HG03039 (cell line): Measurements from ENCODE around the gene PCDH18.
"Not testable (repeated sequence)": the region's sequence is repeated elsewhere in the genome, so short reads cannot be mapped to it uniquely, and the experiment has no call there.

Experiments used
- ATAC-seq: cut with Tn5 transposase; IDR thresholded peaks from one replicate; pipeline ENCODE4 v1.9.1; 2021; ENCODE audit warnings: mild to moderate bottlenecking, moderate library complexity; ENCODE audit not compliant: unreplicated experiment

PCDH18 gene, protein sequence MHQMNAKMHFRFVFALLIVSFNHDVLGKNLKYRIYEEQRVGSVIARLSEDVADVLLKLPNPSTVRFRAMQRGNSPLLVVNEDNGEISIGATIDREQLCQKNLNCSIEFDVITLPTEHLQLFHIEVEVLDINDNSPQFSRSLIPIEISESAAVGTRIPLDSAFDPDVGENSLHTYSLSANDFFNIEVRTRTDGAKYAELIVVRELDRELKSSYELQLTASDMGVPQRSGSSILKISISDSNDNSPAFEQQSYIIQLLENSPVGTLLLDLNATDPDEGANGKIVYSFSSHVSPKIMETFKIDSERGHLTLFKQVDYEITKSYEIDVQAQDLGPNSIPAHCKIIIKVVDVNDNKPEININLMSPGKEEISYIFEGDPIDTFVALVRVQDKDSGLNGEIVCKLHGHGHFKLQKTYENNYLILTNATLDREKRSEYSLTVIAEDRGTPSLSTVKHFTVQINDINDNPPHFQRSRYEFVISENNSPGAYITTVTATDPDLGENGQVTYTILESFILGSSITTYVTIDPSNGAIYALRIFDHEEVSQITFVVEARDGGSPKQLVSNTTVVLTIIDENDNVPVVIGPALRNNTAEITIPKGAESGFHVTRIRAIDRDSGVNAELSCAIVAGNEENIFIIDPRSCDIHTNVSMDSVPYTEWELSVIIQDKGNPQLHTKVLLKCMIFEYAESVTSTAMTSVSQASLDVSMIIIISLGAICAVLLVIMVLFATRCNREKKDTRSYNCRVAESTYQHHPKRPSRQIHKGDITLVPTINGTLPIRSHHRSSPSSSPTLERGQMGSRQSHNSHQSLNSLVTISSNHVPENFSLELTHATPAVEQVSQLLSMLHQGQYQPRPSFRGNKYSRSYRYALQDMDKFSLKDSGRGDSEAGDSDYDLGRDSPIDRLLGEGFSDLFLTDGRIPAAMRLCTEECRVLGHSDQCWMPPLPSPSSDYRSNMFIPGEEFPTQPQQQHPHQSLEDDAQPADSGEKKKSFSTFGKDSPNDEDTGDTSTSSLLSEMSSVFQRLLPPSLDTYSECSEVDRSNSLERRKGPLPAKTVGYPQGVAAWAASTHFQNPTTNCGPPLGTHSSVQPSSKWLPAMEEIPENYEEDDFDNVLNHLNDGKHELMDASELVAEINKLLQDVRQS

DNA sequence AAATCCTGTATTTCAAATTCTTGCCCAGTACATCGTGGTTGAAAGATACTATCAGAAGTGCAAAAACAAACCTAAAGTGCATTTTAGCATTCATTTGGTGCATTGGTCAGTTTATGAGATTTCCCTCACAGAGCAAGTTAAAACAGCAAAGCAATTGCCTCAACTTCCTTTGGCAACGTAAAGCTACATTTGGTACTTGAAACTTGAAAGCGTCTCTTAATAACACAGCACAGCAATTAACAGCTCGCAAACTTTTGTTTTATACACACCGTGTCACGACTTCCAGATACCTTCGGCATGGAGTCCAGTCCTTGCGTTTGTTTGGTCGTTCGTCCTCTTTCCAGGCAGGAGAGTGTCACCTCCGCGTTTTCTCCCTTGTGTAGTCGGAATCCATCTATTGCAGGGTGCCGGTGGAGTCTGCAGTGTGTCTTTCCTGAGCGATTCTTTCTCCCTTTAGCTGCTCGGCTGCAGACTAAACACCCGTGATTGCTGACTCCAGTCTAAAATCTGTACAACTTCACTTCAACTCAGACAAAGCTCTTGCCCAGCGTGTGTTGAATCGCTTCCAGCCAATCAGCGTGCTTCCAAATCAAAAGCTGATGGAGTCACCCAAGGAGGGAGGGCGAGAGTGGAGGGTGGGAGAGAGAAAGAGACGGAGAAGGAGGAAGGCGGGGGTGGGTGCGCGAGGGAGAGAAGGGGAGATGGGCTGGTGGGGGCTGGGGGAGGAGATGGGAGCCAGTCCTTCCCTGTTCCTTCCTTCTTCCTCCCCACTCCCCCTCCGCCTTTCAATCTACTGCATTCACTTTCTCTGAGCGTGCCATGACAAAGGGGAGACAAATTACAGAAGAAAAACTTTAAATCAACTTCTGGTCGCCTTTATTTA is at the start of gene PCDH18:
TSS of gene PCDH18 (minus strand) at position 509 of the 883 bp plus-strand sequence. CDS start at position 103, 406 bp downstream.
- no peak for ATAC-seq

DNA sequence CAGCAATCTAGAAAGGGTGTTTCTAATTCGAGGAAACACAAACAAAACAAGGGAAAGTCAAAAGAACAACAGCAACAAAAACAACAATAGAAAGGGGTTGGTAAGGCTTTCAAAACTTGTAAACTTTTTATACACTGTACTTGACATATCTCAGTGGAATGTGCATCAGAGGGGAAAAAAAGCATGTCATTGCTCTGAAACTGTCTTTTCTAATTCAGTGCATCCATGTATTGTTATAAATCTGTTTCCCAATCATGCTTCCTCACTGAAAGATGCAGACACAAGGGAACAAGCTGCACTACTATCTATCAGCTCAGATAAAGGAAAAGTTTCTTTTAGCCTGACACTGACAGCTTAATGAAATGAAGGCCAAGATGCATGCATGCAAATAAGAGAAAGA is 44.2 kb upstream of the PCDH18 start:
- ATAC-seq, result no peak

DNA sequence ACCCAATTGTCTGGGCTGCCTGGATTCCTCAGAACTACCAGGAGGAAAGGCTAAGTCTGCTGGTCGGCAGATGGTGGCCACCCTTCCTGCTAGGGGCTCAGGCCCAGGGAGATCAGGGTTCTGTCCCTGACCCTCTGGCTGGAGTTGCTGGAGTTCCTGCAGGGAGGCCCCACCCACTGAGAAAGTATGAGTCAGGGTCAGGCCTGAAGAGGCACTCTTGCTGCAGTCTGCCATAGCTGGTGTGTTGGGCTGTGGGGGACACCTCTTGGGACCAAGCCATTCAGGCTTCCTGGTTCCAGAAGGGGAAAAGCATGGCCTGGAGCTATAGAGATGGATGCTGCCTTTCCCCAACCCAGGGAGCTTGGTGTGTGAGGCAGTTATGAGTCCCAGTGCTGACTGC is 40.4 kb upstream of the PCDH18 start:
- ATAC-seq, result no peak

DNA sequence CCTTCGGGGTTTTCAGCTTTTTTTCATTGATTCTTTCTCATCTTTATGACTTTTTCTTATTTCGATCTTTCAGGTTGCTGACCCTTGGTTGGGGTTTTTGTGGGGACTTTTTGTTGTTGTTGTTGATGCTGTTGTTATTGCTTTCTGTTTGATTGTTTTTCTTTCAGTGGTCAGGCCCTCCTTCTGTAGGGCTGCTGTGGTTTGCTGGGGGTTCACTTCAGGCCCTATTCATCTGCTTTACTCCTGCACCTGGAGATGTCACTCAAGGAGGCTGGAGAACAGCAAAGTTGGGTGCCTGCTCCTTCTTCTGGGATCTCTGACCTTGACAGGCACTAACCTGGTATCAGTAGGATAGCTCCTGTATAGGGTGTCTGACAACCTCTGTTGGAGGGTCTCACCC is 39.9 kb upstream of the PCDH18 start:
- ATAC-seq, result no peak

DNA sequence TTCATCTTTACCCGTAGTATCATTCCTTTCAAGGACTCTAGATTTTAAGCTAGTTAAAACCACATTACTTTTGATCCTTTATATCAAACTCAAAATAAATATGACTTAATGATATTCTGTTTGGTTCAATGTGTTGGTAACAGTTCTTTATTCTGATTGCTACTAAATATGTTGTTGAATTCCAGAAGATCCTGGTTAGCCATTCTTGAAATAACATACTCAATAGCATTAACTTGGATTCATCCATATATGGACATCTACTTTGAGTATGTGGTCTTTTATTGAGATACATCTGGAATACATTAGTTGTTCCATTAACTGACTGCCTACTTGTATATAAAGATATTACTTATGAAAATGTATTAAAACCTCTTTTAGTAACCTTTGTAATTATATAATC is 27.5 kb upstream of the PCDH18 start:
- ATAC-seq, result no peak

DNA sequence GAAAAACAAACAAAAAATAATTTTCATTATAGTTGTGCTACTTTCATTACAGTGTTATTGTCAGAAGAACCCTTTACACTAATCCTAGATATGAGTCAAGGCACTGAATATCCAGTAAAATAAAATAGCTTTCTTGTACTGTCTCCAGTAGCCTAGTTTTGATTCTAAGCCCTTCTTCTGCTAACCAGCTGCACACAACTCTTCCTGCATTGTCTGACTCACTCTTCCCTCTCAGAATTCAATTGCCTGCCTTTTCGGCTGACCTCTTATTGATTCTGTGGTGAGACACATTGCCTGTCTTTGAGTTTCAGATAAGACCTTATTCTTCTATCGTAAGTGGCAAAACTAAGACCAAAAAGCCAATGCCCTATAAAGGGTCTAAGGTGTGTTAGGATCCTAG is 26.7 kb upstream of the PCDH18 start:
- no peak for ATAC-seq

DNA sequence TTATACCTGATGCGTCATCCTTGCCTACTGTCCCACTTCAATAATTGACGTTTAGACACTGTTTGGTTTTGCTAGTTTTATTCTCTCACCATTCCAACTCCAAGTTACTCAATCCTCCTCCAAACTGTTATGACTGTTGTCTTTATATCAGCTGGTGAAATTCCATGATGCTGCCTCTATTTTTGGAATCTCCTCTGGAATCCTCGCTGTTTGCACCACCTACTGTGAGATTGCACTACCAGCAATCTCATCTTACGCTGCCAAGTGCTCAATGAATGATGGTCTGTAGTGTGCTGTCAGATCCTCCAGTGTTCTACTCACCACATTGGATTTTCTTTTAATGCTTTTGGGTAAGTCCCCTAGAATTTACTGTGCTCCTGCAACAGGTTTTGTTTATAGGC is 13.2 kb upstream of the PCDH18 start:
- no peak for ATAC-seq

DNA sequence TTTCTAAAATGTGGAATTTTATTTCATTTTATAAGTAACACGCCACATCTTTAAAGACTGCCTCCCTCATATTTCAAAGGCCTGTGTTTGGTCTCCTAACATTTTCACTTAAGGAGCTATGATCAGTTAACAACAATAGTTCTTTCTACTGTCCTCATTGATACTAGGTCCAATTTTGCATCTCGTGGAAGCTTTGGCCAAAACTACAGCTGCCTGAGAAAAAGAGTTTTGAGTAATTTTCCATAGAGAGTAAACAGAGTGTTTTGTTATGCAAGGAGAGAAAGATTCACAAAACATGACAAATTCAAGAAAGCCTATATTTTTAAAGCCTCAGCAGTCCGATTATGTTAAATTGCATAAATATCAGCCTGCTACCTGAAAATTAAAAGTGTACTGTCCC is 11.4 kb upstream of the PCDH18 start:
- ATAC-seq, result no peak

DNA sequence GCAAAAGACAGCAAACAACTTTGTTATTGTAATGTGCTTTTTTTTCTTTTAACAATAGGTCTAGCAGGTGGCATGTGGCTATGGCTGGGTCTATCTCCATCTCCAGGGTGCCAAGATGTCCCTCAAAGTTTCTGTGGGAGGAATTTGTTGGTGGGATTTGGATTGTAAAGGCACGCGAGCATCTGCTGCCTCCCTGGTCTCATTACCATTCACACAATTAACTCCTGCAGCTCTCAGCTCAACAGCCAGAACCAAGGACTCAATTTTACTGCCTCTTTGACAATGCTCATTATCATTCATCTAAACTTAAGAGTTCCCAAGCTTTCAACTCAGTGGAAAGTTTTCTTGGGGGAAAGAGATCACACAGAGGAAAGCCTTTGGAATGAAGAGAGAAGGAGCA is 10.9 kb upstream of the PCDH18 start:
- ATAC-seq, result no peak

DNA sequence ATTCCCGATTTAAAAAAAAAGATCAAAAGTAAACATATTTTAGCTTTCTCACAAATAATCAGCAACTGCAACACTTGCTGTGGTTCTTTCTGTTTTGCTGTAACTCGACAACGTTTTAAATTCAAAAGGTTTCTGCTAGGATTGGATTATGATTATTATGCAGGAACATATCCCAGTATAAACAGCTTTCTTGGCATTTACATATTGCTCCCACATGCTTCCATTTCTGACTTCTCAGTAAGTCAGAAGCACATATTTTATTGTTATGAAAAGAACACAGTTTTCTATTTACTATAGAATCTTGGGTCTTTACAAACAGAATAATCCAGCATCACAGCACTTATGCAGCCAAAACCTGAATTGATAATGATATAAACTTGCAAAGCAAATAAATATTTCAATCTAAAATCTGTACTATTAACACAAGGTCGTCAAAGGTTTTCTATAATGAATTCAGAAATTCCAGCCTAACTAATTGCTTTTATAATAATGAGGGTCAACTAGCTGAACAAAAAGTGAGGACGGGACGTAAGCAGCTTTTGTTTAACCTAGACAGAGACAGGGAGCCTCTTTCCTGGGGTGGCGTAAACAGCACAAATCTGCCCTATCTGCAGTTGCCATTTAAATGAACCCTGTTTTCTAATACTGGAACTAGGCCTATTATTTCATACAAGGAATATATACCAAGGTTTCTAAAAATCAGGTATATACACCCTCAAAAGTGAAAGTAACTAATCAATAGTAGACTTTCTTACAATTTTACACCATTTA is 9.8 kb upstream of the PCDH18 start:
- ATAC-seq, result no peak

DNA sequence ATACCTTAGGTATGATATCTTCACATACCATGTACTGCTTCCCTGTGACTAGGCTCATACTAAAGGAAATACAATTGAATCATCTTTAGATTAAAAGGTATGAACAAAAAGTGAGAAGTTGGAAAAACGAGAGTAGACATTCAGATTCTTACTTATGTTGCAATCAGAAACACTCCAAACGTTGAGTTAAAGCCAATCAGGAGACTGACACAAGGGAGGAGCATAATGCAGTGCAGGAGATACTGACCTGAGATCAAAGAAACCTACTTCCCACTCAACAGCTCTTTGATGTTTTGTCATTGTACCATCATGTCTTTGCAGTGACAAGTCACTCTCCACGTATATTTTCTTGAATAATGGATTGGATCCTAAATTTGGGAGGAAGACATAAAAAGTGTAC is 8.9 kb upstream of the PCDH18 start:
- no peak for ATAC-seq

DNA sequence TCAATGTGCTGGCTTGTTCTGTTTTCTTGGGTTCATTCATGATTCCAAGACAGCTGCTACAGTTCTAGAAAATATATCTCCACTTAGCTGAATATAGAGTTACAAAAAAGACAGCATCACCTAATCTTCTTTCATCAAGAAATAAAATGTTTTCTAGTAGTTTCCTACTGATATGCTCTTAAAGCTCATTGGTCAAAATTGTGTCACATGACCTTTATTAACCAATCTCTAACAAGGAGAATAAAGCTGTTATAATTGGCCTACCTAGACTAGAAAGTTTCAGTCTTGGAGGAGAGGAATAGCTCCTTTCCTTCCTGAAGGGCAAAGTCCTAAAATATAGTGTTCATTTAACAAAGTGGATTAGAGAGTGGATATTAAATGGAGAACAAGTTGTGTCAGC is 8.1 kb upstream of the PCDH18 start:
- ATAC-seq, result no peak

DNA sequence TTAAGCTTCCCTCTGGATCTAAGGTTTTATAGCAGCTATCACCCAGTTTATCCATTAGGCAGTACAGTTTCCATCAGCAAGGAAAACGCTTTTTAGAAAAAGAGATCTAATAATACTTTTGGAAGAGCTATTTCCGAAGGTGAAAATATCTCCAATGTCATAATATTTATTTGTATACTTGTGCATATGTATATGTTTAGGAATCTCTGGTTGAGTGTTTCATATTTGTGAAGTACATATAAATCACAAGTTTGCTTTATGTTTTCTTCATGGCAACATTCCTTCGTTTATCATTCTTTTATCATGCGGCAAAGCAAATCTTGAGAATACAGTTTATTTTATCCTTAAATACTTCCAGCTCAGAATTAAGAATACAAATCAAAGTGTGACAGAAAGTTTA is 6.2 kb upstream of the PCDH18 start:
- ATAC-seq, result no peak

DNA sequence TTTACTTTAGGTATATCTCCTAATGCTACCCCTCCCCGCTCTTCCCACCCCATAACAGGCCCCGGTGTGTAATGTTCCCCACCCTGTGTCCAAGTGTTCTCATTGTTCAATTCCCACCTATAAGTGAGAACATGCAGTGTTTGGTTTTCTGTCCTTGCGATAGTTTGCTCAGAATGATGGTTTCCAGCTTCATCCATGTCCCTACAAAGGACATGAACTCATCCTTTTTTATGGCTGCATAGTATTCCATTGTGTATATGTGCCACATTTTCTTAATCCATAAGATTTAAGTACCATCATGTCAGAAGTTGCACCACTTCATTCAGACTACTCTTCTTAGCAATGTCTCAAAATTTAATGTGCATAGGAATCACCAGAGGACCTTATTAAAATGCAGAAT is 5.5 kb upstream of the PCDH18 start:
- not testable (repeated sequence) for ATAC-seq

DNA sequence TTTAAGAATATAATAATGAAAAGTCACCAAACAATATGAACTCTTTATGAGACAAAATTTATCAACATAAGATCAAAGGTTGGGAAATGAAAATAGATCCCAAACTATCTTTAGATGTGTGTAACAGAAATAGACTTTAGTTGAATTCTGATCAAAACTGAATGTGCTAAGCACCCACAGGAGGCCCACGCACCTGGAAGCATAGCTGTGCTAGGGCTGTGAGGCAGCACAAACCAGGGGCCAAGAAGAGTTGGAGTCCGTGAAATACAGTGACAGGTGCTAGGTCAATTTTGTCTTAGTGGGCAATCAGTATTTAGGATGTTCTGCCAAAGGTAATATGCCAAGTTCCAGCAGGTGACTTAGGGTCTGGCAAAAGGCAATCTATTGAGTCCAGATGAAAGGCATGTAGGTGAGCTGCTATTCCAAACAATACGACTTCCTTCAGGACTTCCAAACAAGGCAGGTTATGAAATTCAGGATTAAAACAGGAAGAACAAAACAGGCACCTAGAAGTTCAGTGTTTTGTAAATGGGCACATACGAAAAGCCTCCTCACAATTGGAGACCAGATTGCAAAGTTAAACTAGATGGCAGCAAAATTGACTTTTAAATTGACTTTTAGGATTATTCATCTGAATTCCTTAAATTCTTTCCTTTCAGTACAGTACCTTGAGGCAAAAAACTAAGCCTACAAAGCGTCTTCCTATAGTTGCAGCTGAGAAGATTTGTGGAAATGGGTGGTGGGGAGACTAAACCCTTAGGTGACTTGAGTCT is 4.7 kb upstream of the PCDH18 start:
- ATAC-seq, result no peak

DNA sequence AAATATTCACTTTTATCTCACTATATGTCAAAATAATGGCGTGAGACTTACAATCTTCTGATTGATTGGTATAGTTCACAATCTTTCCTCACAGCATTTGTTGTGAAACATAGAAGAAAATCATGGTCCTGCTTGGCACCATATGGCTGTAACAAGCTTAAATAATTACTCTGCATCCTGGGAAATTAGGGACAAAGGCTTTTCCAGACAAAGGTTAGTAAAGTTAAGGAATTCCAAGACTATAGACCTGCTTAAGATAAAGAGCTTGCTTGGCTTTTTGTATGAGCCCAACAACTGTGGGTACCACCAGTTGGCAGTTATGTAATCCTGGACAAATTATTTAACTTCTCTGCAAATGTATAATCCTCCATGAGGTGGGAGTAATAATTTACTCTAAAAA is 3.4 kb upstream of the PCDH18 start:
- ATAC-seq, result no peak

DNA sequence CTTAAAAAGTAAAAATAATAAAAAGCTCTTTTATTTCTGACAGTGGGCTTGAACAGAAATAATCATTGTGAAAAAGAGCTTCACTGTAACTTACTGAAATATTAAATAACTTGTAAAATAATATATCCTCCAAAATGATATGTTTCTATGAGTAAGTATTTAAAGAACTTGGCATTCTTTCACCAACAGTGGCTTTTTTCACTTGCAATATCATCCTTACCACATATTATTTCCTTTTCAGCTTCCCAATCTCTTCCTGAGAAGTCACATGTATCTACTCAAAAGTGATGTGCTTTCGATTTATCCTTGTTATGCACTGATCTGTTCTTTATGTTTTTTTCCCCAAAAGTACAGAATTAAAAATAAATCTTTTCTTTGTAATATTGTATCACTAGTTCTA is 2.2 kb upstream of the PCDH18 start:
- ATAC-seq, result no peak

DNA sequence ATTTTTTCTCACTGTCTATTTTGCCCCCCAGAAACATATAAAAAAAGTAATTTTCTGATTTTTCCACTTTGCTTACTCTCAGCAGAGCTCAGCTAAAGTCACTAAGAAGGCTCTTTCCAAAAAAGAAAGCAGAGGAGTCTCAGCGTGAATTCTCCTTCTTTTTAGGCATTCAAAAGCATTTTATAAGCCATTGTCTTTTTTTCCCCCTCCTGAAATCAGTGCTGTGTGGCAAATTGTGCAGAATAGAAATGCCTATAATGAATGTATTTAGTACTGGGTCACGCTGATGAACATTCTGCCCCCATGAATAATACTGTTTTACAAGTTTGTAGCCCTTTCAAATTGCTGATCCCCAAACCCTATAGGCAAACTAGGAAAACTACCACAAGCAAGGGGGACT is 1.6 kb upstream of the PCDH18 start:
- ATAC-seq, result no peak

DNA sequence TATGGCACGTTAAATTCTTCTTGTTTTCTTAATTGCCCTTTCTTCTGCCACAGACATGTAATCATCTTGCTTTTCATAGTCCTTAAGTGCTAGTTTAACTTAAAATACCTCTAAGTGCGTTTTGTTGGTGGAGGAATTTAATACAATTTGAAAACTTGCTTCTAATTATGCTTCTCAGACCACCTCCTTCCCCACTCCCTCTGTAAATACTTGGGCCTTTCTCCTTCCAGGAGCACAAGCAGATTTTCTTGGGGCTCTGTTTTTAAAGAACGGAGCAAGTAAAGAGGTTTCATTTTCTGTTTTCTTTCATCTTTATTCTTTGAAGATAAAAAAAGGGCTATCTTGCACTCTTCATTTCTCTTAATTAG is 559 bp upstream of the PCDH18 start:
- no peak for ATAC-seq
